H1 (cell line): ENCODE measurements around the gene CAV1. TPM values are rescaled to one million over a fixed set of nuclear protein-coding genes. Genes with fewer than 3 reads are reported as not detected.

Experiments
- CTCF ChIA-PET: fragments of 300-600 bp; sonication (Branson Sonifier 250); formaldehyde crosslinking; loops from one replicate; lab custom pipeline; 2021; ENCODE audit not compliant: partially characterized antibody; lab: Charles Lee
- POLR2A ChIA-PET: fragments of 300-600 bp; sonication (Branson Sonifier 250); formaldehyde crosslinking; loops from one replicate; lab custom pipeline; 2021; ENCODE audit warnings: inconsistent platforms; ENCODE audit not compliant: partially characterized antibody; lab: Charles Lee
- DNase-seq, 2 experiments: peaks; one replicate each; pipeline versions ENCODE4 v3.0.0 to v3.0.0-alpha.2; 2010 to 2022; ENCODE audit warnings: low spot score in 2 of 2, low read depth in 1 of 2, mixed read lengths in 1 of 2
- FAIRE-seq: peaks from 2 replicates; lab custom pipeline; 2011; peaks lifted over from hg19 to GRCh38; lab: Jason Lieb, UNC
- H2AFZ ChIP-seq: 2 replicates; pipeline ENCODE4 v1.8.1; 2012; ENCODE audit warnings: low read length, inconsistent platforms
- H2AK5ac ChIP-seq: 2 replicates; pipeline ENCODE4 v1.6.1; 2013; ENCODE audit warnings: low read depth, low read length
- H2BK120ac ChIP-seq: replicated peaks from 2 replicates; pipeline ENCODE3; 2013; ENCODE audit warnings: low read depth, low read length, inconsistent platforms
- H2BK12ac ChIP-seq: 2 replicates; pipeline ENCODE4 v1.6.1; 2013; ENCODE audit warnings: low read depth, low read length
- H2BK15ac ChIP-seq: 2 replicates; pipeline ENCODE4 v1.6.1; 2013; ENCODE audit warnings: low read length
- H2BK20ac ChIP-seq: 2 replicates; pipeline ENCODE4 v1.6.1; 2013; ENCODE audit warnings: low read length
- H2BK5ac ChIP-seq: 2 replicates; pipeline ENCODE4 v1.6.1; 2013; ENCODE audit warnings: low read depth, low read length
- H3K14ac ChIP-seq: 2 replicates; pipeline ENCODE4 v1.6.1; 2013; ENCODE audit warnings: inconsistent platforms; ENCODE audit not compliant: insufficient read length
- H3K18ac ChIP-seq: 2 replicates; pipeline ENCODE4 v1.6.1; 2013; ENCODE audit warnings: low read length; ENCODE audit errors: extremely low read depth
- H3K23ac ChIP-seq: 2 replicates; pipeline ENCODE4 v1.6.1; 2013; ENCODE audit warnings: inconsistent platforms; ENCODE audit not compliant: insufficient read length
- H3K23me2 ChIP-seq: 2 replicates; pipeline ENCODE4 v1.6.1; 2013; ENCODE audit warnings: low read depth, low read length
- H3K27ac ChIP-seq: 2 replicates; pipeline ENCODE4 v1.6.1; 2011; ENCODE audit warnings: low read depth, low read length, inconsistent platforms
- H3K27me3 ChIP-seq, 4 experiments: replicated peaks in 1 of 4; 1 replicate in 1 of 4; 2 replicates in 3 of 4; pipeline versions ENCODE4 v1.6.1 to v1.8.1; 2011 to 2013; ENCODE audit warnings: low read length in 3 of 4, mild to moderate bottlenecking in 3 of 4, inconsistent platforms in 2 of 4, mixed read lengths in 2 of 4, moderate library complexity in 1 of 4; ENCODE audit not compliant: control insufficient read depth in 3 of 4, insufficient read depth in 3 of 4; ENCODE audit errors: extremely low read depth in 1 of 4
- H3K36me3 ChIP-seq, 4 experiments: 2 replicates each; pipeline versions ENCODE4 v1.6.1 to v1.8.1; 2011 to 2013; ENCODE audit warnings: mild to moderate bottlenecking in 4 of 4, low read length in 3 of 4, moderate library complexity in 2 of 4, control low read depth in 1 of 4, inconsistent platforms in 1 of 4; ENCODE audit not compliant: insufficient read depth in 4 of 4, control insufficient read depth in 2 of 4
- H3K4ac ChIP-seq: replicated peaks from 2 replicates; pipeline ENCODE3; 2013; ENCODE audit warnings: low read length, low read depth, mixed read lengths, inconsistent platforms; ENCODE audit not compliant: insufficient read length
- H3K4me1 ChIP-seq, 4 experiments: replicated peaks in 1 of 4; 1 replicate in 1 of 4; 2 replicates in 3 of 4; pipeline versions ENCODE4 v1.6.1 to v1.8.1; 2011 to 2013; ENCODE audit warnings: low read length in 3 of 4, inconsistent platforms in 2 of 4, mixed read lengths in 1 of 4; ENCODE audit not compliant: insufficient read depth in 4 of 4, control insufficient read depth in 3 of 4
- H3K4me2 ChIP-seq, 2 experiments: 2 replicates each; pipeline versions ENCODE4 v1.6.1 to v1.8.1; 2011 to 2013; ENCODE audit warnings: low read depth in 2 of 2, low read length in 2 of 2, control low read depth in 1 of 2, inconsistent platforms in 1 of 2, mild to moderate bottlenecking in 1 of 2; ENCODE audit not compliant: insufficient read depth in 1 of 2
- H3K4me3 ChIP-seq, 4 experiments: fragments of 200-600, 300-600 bp in 1 of 4; sonication (generic), shearing (Covaris generic), sonication (Bioruptor Twin) in 1 of 4; 2 replicates each; pipeline versions ENCODE4 v1.5.1 to v1.8.1; 2011 to 2016; ENCODE audit warnings: low read length in 4 of 4, low read depth in 3 of 4, control low read depth in 2 of 4, inconsistent platforms in 2 of 4, mild to moderate bottlenecking in 2 of 4, mixed read lengths in 1 of 4, moderate library complexity in 1 of 4; ENCODE audit not compliant: insufficient read depth in 2 of 4; ENCODE audit errors: extremely low read depth in 1 of 4
- H3K56ac ChIP-seq: replicated peaks from 2 replicates; pipeline ENCODE3; 2013; ENCODE audit warnings: low read depth, mild to moderate bottlenecking, mixed read lengths, low read length, inconsistent platforms; ENCODE audit not compliant: insufficient read length
- H3K79me1 ChIP-seq: 2 replicates; pipeline ENCODE4 v1.6.1; 2013; ENCODE audit warnings: low read depth, low read length, control low read depth
- H3K79me2 ChIP-seq, 2 experiments: 2 replicates each; pipeline versions ENCODE4 v1.6.1 to v1.8.1; 2012 to 2013; ENCODE audit warnings: low read length in 2 of 2, mild to moderate bottlenecking in 2 of 2, inconsistent platforms in 1 of 2; ENCODE audit not compliant: insufficient read depth in 2 of 2, control insufficient read depth in 1 of 2
- H3K9ac ChIP-seq, 4 experiments: replicated peaks in 1 of 4; 1 replicate in 1 of 4; 2 replicates in 3 of 4; pipeline versions ENCODE4 v1.6.1 to v1.8.1; 2011 to 2013; ENCODE audit warnings: low read depth in 3 of 4, low read length in 3 of 4, control low read depth in 2 of 4, mild to moderate bottlenecking in 2 of 4, moderate library complexity in 2 of 4, inconsistent platforms in 1 of 4; ENCODE audit errors: extremely low read depth in 1 of 4
- H3K9me3 ChIP-seq, 2 experiments: 2 replicates each; pipeline versions ENCODE4 v1.6.1 to v1.8.1; 2012 to 2013; ENCODE audit warnings: mild to moderate bottlenecking in 2 of 2, moderate library complexity in 2 of 2, control low read depth in 1 of 2, inconsistent platforms in 1 of 2, low read depth in 1 of 2, low read length in 1 of 2, mixed read lengths in 1 of 2; ENCODE audit not compliant: insufficient read depth in 2 of 2
- H4K20me1 ChIP-seq, 2 experiments: replicated peaks in 1 of 2; 2 replicates each; pipeline versions ENCODE3 to v1.8.1; 2011 to 2013; ENCODE audit warnings: inconsistent platforms in 2 of 2, low read length in 2 of 2, mild to moderate bottlenecking in 1 of 2; ENCODE audit not compliant: insufficient read depth in 2 of 2, control insufficient read depth in 1 of 2
- H4K5ac ChIP-seq: 2 replicates; pipeline ENCODE4 v1.6.1; 2013; ENCODE audit warnings: low read length, low read depth, mixed read lengths, inconsistent platforms; ENCODE audit not compliant: insufficient read length
- H4K8ac ChIP-seq: 2 replicates; pipeline ENCODE4 v1.8.0; 2013; ENCODE audit warnings: mild to moderate bottlenecking, moderate library complexity, low read length, inconsistent platforms; ENCODE audit not compliant: insufficient read depth; ENCODE audit errors: extremely low read depth
- H4K91ac ChIP-seq: replicated peaks from 2 replicates; pipeline ENCODE3; 2013; ENCODE audit warnings: low read length, mixed read lengths, inconsistent platforms; ENCODE audit not compliant: insufficient read length
- EGR1 ChIP-seq: IDR thresholded peaks from 2 replicates; pipeline ENCODE4 v1.6.1; 2011; ENCODE audit warnings: low read depth, low read length, borderline replicate concordance
- GABPA ChIP-seq: IDR thresholded peaks from 2 replicates; pipeline ENCODE4 v1.6.1; 2011; ENCODE audit warnings: mild to moderate bottlenecking, low read length, moderate library complexity, borderline replicate concordance; ENCODE audit not compliant: insufficient read depth
- HDAC6 ChIP-seq: IDR thresholded peaks from one replicate; pipeline ENCODE4 v1.7.1; 2012; ENCODE audit warnings: low read depth, mild to moderate bottlenecking, inconsistent platforms, low read length, moderate library complexity
- KDM1A ChIP-seq: fragments of 200-600, 300-600 bp; sonication (generic); IDR thresholded peaks from 2 replicates; pipeline ENCODE4 v1.7.1; 2016; ENCODE audit warnings: mild to moderate bottlenecking, low read length, borderline replicate concordance
- NANOG ChIP-seq: IDR thresholded peaks from 2 replicates; pipeline ENCODE4 v1.6.1; 2011; ENCODE audit warnings: low read length, low read depth, mild to moderate bottlenecking, inconsistent platforms; ENCODE audit not compliant: insufficient read depth, poor library complexity, severe bottlenecking
- SAP30 ChIP-seq: fragments of 300-600 bp; sonication (generic); IDR thresholded peaks from 2 replicates; pipeline ENCODE4 v1.7.1; 2012; ENCODE audit warnings: low read length, moderate library complexity, mild to moderate bottlenecking, inconsistent platforms; ENCODE audit not compliant: insufficient read depth, insufficient replicate concordance
- TEAD4 ChIP-seq: IDR thresholded peaks from 2 replicates; pipeline ENCODE4 v1.6.1; 2012; ENCODE audit warnings: low read depth, low read length, inconsistent platforms, mixed read lengths
- WGBS, 2 experiments: shearing (Covaris generic) in 1 of 2; methylation state at CpG; one replicate each; pipeline versions ENCODE4 v1.1.6 to v1.1.7; 2013 to 2015; ENCODE audit warnings: low lambda C conversion rate in 2 of 2, mixed read lengths in 2 of 2, inconsistent platforms in 1 of 2, low coverage in 1 of 2, missing lambda C conversion rate in 1 of 2; ENCODE audit not compliant: insufficient replicate concordance in 2 of 2, insufficient coverage in 1 of 2, insufficient read length in 1 of 2; ENCODE audit errors: extremely low coverage in 1 of 2, missing lambda C conversion rate in 1 of 2; 5-methylcytosine and 5-hydroxymethylcytosine counted together
- polyA plus RNA-seq, 7 experiments: library from polyadenylated mRNA; depleted of rRNA in 3 of 7; stranded (reverse) in 5 of 7; unstranded in 2 of 7; fragments of >200 nt in 5 of 7; fragments of 200-250 nt in 2 of 7; gene quantifications; 1 replicate in 5 of 7; 2 replicates in 1 of 7; 4 replicates in 1 of 7; pipeline versions ENCODE4 v1.2.1 to v1.2.3, GENCODE V29; 2011 to 2013; ENCODE audit warnings: missing spikeins in 2 of 7, mixed read lengths in 2 of 7
- total RNA-seq: library from RNA; stranded (reverse); fragmentation: NEBNext Ultra II Directional; extraction: Animal tissue kit (Norgen Biotek cat#: 25700); gene quantifications from 2 replicates; pipeline ENCODE4 v1.2.1, GENCODE V29; 2021
- TF ChIP-seq, protein P1 (sequence below): IDR thresholded peaks from 2 replicates; pipeline ENCODE4 v1.6.1; 2011; ENCODE audit warnings: low read depth, mild to moderate bottlenecking, low read length; ENCODE audit not compliant: insufficient read depth

Gene CAV1
- total and polyA plus RNA-seq, 2 of the 8 experiments (the other 6 are each of a cell fraction or from before 2014, with no cell fraction given): 16.3 to 21.8 TPM

DNA sequence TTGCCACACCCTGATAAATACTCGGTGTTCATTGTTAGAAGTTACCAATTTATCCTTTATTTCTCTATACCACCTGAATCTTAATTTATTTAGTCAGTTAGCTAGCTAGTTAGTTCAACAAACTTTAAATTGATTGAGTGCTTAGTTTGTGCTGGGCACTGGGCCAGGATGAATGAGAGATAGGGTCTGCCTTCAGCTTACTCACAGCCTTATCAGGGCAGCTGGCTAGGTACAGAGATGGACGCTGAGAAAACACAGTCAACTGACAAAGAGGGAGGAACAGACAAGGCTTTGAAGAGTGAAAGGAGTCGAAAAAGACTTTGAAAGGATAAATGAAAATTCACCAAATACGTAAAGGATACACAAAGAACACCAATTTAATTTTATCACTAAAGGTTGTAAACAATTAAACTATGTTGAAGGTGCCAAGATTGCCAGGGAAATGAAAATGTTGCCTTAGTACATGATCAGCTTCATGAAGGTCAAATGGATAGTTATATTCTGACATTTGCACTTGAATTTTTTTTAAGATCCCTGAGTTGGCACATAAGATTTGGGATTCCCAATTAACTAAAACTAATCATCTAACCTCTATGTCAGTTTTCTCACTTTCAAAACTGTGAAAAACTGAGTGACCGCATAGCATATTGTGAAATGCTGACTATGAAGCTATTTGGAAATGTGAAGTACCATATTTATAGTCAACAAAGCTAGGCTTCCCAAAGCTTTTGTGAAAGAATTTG is 23.2 kb upstream of the CAV1 start:
- no peaks in the 10 kb centered on the region for H3K79me1 ChIP-seq
- H3K23me2 ChIP-seq: peaks cover 5% of the 10 kb centered on the region; the same call in 1 of the 2 replicates
- H3K79me2 ChIP-seq: no peaks in the 10 kb centered on the region
- no peak overlapping the region for H3K14ac ChIP-seq
- no peak overlapping the region for H3K27ac ChIP-seq
- H3K27me3 ChIP-seq: peaks cover 0 to 22% (median 16%) of the 10 kb centered on the region in 4 experiments; a peak in 6 of 7 replicates
- no peak overlapping the region for H2AFZ ChIP-seq
- no peak overlapping the region for H3K23ac ChIP-seq
- WGBS, 2 experiments: 87% methylated on average over 5 of the region's 5 CpGs; no CpG with 5 or more reads in 1 of the 2 experiments
- no peak overlapping the region for H2AK5ac ChIP-seq
- CTCF ChIA-PET: interaction anchor here (1.5 kb wide), 1 partner anchor 24 kb away, joined by 5 read pairs; no protein-coding TSS in a partner anchor
- no peak overlapping the region for H4K5ac ChIP-seq
- H2BK5ac ChIP-seq: no peak overlapping the region
- no peak overlapping the region for H3K4ac ChIP-seq
- H2BK12ac ChIP-seq: no peak overlapping the region
- no peak overlapping the region for H4K91ac ChIP-seq
- H3K18ac ChIP-seq: no peak overlapping the region
- H3K9ac ChIP-seq: no peak overlapping the region
- no peak overlapping the region; a peak in 1 of 4 replicates for H3K4me2 ChIP-seq
- FAIRE-seq: no peak
- peaks cover 2 to 4% (median 3%) of the 10 kb centered on the region in 4 experiments; a peak in 4 of 7 replicates for H3K4me1 ChIP-seq
- POLR2A ChIA-PET: no interaction called here
- no peaks in the 10 kb centered on the region for H3K9me3 ChIP-seq
- no peak overlapping the region for H2BK20ac ChIP-seq
- H2BK120ac ChIP-seq: no peak overlapping the region
- DNase-seq: no peak
- no peak overlapping the region for H3K4me3 ChIP-seq
- no peak overlapping the region for H2BK15ac ChIP-seq
- no peaks in the 10 kb centered on the region for H3K36me3 ChIP-seq
- H4K20me1 ChIP-seq: peaks cover 0 to 2% of the 10 kb centered on the region in 2 experiments
- H4K8ac ChIP-seq: no peak overlapping the region
- no peak overlapping the region for H3K56ac ChIP-seq
- TF ChIP-seq, protein P1, sequence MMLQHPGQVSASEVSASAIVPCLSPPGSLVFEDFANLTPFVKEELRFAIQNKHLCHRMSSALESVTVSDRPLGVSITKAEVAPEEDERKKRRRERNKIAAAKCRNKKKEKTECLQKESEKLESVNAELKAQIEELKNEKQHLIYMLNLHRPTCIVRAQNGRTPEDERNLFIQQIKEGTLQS: no peak
- TF ChIP-seq KDM1A (no peak), SAP30 (no peak), GABPA (no peak), EGR1 (no peak), NANOG (no peak), TEAD4 (no peak), HDAC6 (no peak)
